HG03196 (cell line): ENCODE results near the gene PARP14.
"Not testable (repeated sequence)": the region's sequence is repeated elsewhere in the genome, so short reads cannot be mapped to it uniquely, and the experiment has no call there.

Experiments
- ATAC-seq: cut with Tn5 transposase; IDR thresholded peaks from one replicate; pipeline ENCODE4 v1.9.1; 2021; ENCODE audit not compliant: unreplicated experiment

The PARP14 gene

GRCh38 chr3:122714273-122714672 lies 33.6 kb downstream of the PARP14 start:
- no peak for ATAC-seq

DNA sequence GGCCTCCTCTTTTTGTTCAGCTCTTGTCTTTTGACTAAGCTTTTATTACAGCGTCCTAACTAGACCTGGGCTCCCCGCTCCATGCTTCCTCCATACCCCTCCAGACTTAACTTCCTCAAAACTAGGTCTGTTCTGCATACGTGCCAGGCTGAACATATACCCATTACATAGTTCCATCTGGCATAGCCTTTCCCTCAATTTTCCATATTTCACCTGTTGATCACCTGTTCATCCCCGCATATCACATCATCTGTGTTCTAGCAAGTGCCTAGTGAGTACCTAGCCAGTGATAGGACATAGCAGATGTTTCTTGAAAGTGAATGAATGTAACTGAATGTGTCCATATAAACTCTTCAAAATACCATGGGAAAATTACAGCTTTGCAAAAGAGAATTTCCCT lies 36.0 kb downstream of the PARP14 start:
- no peak for ATAC-seq

- no peak for ATAC-seq
These were observed 38.8 kb downstream of the PARP14 start for GRCh38 chr3:122719273-122719921.

DNA sequence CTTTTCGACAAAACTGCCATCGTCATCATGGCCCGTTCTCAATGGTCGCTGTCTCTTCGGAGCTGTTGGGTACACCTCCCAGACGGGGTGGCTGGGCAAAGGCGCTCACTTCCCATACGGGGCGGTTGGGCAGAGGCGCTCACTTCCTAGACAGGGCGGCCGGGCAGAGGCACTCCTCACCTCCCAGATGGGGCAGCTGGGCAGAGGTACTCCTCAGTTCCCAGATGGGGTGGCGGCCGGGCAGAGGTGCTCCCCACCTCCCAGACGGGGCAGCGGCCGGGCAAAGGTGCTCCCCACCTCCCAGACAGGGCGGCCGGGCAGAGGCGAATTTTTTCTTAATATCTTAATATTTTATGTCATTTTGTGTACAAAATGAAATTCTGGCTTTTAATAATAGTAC lies 44.5 kb downstream of the PARP14 start:
- ATAC-seq = no peak

DNA sequence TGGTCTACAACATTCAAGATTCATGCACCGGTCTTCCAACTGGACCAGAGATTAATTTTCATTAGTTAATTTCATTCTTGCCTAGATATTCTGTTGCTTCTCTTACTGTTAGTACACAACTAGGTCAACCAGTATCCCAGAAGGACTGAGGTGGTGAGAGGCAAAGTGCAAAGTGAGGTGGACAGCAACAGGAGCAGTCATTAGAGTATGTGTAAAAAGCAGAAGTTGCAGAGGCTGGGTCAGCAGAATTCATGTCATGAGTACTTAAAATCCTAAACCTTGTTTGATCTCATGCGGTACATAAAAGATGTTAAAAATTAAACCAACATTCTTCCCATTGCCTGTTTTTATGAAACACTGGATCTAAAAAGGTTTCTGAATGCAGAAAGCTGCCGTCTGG lies 46.7 kb downstream of the PARP14 start:
- ATAC-seq = no peak

GRCh38 chr3:122727766-122728165 lies 47.1 kb downstream of the PARP14 start:
- ATAC-seq = no peak

GRCh38 chr3:122728186-122728585 lies 47.5 kb downstream of the PARP14 start:
- ATAC-seq = no peak

- ATAC-seq = no peak
These were observed 48.3 kb downstream of the PARP14 start for GRCh38 chr3:122728756-122729514.

DNA sequence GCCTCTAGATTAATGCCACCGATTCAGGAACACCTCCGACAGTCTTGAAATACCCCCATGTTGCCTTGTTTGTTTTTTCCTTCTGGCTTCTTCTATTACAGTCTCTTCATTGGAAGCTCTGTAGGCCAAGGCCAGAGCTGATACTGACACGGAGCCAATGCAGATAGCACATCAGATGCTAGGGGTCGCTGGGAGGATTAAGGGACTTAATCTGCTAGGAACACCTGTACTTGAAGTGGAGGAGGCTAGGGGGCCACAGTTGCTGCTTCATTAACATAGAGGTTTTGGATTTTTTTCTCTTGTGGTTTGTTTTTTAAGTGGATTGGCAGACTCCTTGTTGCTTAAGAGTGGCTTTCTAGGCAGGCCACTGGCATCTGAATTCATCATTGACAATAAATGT lies 49.6 kb downstream of the PARP14 start:
- ATAC-seq = no peak

GRCh38 chr3:122732682-122733525 lies 52.3 kb downstream of the PARP14 start:
- ATAC-seq = not testable (repeated sequence)

- ATAC-seq = no peak
These were observed 58.5 kb downstream of the PARP14 start for GRCh38 chr3:122739172-122739571.

DNA sequence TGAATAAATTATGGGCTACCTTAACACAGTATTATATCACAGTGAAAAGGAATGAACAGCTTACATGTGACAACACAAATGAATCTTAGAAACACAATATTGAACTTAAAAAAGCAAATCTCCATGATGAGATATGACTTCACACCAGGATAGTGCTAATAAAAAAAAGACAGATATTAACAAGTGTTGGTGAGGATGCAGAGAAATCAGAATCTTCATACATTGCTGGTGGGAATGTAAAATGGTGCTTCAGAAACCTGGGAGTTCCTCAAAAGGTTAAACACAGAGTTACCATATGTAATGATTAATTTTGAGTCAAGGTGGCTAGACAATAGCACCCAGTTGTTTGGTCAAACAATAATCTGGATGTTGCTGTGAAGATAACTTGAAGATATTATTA lies 61.6 kb downstream of the PARP14 start:
- ATAC-seq = no peak

DNA sequence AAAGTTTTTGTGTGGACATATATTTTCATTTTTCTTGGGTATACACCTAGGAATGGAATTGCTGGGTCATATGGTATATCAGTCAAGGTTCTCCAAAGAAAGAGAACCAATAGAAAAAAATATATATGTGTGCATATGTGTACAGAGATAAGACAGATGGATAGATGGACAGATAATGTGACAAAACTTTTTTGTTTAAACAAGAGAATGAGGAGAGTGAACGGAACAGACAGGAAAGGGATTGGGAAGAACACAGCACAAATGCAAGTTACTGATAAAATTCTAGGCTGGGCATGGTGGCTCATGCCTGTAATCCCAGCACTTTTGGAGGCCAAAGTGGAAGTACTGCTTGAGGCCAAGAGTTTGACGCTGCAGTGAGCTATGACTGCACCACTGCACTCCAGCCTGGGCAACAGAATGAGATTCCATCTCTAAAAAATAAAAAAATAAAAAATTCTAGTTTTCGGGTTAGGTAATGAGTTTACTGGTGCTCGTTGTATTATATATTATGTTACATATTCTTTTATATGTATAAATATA lies 63.0 kb downstream of the PARP14 start:
- no peak for ATAC-seq

DNA sequence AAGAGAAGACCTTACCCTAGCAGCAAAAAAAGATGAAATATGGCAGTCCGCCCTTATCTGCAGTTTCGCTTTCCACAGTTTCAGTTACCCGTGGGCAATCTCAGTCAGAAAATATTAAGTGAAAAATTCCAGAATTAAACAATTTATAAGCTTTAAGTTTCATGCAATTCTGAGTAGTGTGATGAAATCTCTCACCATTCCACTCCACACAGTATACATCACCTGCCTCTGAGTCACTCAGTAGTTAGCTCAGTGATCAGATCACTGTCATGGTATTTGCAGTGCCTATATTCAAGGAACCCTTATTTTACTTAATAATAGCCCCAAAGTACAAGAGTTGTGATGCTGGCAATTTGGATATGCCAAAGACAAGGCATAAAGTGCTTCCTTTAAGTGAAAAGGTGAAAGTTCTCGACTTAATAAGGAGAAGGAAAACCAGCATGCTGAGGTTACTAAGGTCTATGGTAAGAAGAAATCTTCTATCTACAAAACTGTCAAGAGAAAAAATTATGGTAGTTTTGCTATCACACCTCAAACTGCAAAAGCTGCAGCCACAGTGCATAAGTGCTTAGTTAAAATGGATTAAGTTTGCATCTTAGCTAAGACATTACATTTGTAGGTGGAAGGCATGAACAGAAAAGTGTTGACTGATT lies 64.9 kb downstream of the PARP14 start:
- no peak for ATAC-seq

DNA sequence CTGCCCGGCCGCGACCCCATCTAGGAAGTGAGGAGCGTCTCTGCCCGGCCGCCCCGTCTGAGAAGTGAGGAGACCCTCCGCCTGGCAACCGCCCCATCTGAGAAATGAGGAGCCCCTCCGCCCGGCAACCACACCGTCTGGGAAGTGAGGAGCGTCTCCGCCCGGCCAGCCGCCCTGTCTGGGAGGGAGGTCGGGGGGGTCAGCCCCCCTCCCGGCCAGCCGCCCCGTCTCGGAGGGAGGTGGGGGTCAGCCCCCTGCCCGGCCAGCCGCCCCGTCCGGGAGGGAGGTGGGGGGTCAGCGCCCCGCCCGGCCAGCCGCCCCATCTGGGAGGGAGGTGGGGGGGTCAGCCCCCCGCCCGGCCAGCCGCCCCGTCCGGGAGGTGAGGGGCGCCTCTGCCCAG lies 66.7 kb downstream of the PARP14 start:
- ATAC-seq = not testable (repeated sequence)

GRCh38 chr3:122748347-122748746 lies 67.7 kb downstream of the PARP14 start:
- ATAC-seq = no peak

- ATAC-seq = no peak
These were observed 74.3 kb downstream of the PARP14 start for GRCh38 chr3:122754929-122755328.

DNA sequence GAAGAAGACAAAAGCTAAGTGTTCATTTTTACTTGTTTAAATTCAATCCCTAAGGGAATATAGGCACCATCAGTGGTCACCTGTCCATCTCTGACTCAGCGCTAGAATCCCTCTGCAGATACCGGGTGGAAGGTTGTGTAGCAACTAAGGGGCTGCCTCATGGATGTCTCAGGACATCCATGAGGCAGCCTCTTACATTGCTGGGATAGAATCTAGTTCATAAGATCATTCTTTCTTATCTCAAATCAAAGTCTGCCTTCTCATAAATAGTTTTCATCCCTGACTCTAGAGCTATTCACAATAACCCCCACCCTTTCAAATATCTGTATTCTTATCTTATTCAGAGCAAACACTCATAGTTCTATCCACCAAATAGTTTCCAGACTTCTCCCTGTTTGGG lies 74.9 kb downstream of the PARP14 start:
- ATAC-seq = no peak

DNA sequence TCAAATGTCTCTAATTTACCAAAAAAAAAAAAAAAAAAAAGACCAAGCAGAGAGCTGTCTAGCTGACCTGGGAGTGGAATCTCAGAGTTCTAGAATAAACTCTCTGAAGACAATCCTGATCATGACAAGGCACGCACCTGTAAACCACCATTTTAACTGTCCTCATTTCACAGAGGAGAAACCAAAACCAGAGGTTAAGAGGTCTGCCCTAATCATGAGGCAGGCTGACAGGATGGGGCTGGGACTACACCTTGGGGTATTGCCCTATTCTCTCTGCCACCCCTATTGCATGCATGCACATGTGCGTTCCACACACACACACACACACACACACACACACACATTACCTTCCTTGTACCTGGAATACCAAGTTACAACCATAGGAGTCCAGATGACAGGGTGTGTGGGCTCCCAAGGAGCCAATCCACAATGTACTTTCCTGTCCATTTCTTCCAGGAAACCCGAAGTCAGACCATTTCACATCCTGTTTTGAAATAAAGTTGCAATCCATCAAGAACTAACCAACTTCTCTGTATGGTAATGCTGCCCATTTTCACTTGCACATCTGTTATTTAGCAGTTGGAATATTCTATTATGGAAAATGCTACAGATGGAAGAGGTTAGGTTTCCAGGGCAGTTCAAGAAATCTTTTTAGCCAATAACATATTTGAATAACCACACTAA lies 78.4 kb downstream of the PARP14 start:
- no peak for ATAC-seq

- no peak for ATAC-seq
These were observed 80.0 kb downstream of the PARP14 start for GRCh38 chr3:122760453-122761271.
